Retinal pigment epithelial cell (primary cell): ENCODE data around the gene NUP210L.
"Not testable (repeated sequence)": the region's sequence is repeated elsewhere in the genome, so short reads cannot be mapped to it uniquely, and the experiment has no call there.

ENCODE experiments used
- DNase-seq: peaks from one replicate; pipeline ENCODE4 v3.0.0-alpha.2; 2010; ENCODE audit warnings: low read depth
- H3K4me3 ChIP-seq: 2 replicates; pipeline ENCODE4 v1.5.1; 2011; ENCODE audit warnings: mild to moderate bottlenecking, low read length, control low read depth, moderate library complexity
- CTCF ChIP-seq: conservative IDR thresholded peaks from 2 replicates; pipeline ENCODE4 v1.5.1; 2011; ENCODE audit warnings: low read depth, low read length, control low read depth, inconsistent platforms

The NUP210L gene

DNA sequence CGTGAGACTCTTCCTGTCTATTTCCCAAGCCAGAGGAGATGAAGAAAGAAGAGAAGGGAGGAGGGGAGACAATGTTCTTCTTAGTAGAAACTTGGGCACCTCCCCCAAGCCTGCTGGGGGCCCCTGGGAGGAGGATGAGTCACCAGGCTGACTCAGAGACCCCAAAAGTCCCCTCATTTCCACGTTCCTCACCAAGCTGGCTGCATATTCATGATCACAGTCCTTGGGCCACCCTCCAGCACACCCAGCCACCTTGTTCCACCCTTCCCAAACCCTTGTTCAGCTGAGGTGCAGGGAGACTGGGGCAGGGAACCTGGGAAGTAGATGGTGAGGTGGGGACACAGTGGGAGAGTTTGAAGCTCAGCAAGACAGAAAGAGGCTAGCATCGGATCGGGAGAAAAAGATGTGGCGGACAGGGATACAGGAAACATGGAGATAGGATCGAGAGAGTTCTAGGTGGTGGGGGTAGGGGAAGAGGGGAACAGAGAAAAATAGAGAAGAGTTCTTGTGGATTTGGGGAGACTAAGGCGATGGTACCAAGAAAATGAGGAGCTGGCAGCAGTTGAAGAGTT is 169.4 kb downstream of the NUP210L start:
- TF ChIP-seq CTCF: no peak
- H3K4me3 ChIP-seq: peak overlapping the region; percentile 87
- no peak for DNase-seq

DNA sequence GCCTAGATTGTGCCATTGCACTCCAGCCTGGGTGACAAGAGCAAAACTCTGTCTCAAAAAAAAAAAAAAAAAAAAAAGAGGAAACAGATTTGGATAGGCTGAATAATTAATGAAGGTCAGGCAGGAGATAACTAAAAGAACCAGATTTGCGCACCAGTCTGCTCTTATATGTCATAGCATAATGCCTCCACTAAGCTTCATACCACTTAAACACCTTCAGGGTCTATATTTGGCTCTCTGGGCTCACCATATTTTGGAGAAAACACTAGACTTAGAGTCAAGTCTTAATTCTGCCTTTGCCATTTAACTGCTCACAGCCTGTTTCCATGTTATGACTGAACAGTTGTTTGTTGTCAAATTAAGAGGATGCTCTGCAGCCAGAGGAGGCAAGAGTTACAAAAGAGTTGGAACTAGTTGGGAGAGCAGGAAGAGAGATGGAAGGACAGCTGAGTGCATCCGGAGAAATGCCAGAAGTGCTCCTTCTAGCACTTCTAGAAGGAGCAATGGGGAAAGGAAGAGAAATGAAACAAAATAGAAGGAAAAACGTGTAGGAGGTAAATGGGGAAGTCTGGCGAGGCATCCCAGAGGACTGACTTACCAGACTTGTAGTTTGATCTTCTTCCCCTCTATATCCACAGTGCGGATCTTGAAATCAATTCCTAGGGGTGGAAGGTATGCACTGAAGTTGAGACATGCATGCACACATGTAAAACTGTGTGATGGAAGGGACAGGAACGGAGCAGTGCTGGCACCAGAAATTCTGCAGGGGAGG is 170.6 kb downstream of the NUP210L start:
- H3K4me3 ChIP-seq: no peak overlapping the region
- no peak for TF ChIP-seq CTCF
- no peak for DNase-seq

DNA sequence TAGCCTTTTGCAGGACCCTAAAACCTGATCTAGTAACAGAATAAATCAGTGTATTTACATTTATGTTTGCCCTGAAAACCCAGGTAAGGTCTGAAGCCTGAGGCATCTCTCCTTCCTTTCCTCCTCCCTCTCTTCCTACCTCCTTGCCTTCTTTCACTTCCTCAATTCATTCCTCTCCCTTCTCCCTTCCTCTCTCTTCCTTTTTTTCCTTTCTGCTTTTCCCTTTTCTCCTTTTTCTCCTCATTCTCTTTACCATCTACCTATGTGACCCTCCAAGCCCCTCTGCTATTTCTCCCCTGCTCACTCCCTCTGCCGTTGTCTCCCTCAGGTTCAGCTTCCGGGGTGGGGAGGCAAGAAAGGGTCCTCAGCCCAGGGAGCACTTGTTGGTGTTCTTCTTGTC is 173.1 kb downstream of the NUP210L start:
- H3K4me3 ChIP-seq, DNase-seq: not testable (repeated sequence)

GRCh38 chr1:153979091-153979490 is 175.8 kb downstream of the NUP210L start:
- not testable (repeated sequence) for H3K4me3 ChIP-seq, DNase-seq

DNA sequence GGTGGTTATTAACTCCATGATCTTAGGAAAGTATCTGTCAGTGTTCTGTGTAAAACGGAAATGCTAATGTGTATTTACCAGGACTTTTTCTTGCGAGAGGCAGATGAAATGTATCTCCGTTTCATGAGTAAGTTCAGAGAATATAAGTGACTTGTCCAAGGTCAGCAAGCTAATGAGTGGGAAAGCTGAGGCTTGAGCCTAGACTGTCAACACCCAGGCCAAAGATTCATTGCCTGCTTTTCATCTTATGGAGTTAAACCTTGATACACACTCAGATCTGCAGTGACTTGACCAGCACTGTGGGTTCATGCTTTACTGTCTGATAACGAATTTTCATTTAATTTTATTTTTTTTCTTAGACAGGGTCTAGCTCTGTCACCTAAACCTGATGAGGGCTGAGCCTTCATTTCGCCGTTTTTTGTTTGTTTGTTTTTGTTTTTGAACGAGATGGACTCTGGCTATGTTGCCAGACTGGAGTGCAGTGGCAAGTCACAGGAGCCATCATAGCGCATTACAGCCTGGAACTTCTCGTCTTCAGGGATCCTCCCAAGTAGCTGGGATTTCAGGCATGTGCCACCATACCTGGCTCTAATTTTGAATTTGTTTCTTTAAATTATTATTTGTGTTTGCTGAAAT is 176.5 kb downstream of the NUP210L start:
- no peak for DNase-seq
- no peak for TF ChIP-seq CTCF
- peak overlapping the region; percentile 75 for H3K4me3 ChIP-seq

DNA sequence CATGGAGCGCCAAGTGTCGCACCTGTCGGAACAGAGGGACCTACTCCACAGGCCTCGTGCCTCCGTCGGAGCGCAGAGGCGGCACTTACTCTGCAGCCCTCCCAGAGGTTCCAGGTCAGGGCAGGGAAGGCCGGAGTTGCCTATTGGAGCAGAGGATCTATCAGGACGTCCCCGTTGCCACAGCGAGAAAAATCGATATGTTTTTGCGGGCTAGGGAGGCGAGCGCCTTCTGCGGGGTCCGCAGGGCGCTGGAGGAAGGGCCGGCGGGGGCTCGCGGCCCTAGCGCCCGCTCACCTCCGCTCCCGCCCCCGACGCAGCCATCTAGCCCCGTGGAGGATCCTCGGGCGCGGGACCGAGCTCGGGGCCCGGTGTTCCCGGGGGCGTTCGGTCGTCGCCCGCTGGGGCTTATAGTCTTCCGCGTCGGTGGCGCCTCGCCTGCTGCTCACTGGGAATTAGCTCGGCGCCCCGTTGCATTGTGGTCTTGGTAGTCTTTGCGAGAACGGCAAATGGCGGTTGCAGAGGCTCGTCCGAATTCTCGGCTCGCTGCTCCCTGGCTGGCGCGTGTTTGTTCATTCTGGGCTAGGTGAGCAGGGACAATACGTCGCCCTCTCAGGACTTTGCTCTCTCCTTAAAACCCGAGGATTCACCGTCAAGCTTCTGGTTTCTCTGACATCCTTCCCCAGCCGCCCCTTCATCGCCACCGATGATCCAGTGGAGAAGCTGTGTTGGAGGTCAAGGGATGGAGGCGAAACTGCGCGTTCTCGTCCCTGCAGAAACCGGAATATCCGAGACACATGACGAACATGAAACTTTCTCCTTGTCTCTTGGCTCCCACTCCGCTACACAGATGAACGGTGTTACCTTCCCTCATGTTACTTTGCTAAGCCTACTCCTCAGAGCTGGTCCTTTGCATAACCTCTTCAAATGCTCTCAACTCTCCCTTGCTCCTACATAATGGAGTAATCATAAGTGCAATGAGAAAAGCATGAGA is 177.3 kb downstream of the NUP210L start, which contains the start of gene JTB:
JTB (minus strand) TSS at position 425 of the 991 bp plus-strand sequence; CDS start at position 3, 422 bp downstream.
- DNase-seq: no peak
- no peak for TF ChIP-seq CTCF
- peak within 1 kb of the TSS; percentile 75 for H3K4me3 ChIP-seq

GRCh38 chr1:153976819-153977249 is 178.0 kb downstream of the NUP210L start:
- peak overlapping the region; percentile 75 for H3K4me3 ChIP-seq
- no peak for TF ChIP-seq CTCF
- no peak for DNase-seq
